H9 (cell line): ENCODE results near the gene ERICH6. TPM values are rescaled to one million over a fixed set of nuclear protein-coding genes. Genes with fewer than 3 reads are reported as not detected.

Source experiments
- DNase-seq: peaks from one replicate; pipeline ENCODE4 v3.0.0-alpha.2; 2017
- H2AFZ ChIP-seq: one replicate; pipeline ENCODE4 v1.6.1; 2013; ENCODE audit warnings: mild to moderate bottlenecking, low read length, control low read depth, moderate library complexity
- H2AK5ac ChIP-seq: 2 replicates; pipeline ENCODE4 v1.6.1; 2013; ENCODE audit warnings: low read length, control low read depth, mixed read lengths; ENCODE audit not compliant: insufficient read length
- H2BK120ac ChIP-seq: one replicate; pipeline ENCODE4 v1.6.1; 2013; ENCODE audit warnings: low read depth, mild to moderate bottlenecking, low read length, control low read depth, inconsistent platforms; ENCODE audit not compliant: poor library complexity, severe bottlenecking
- H2BK12ac ChIP-seq: 2 replicates; pipeline ENCODE4 v1.6.1; 2013; ENCODE audit warnings: low read length, control low read depth, mixed read lengths, low read depth; ENCODE audit not compliant: insufficient read length
- H2BK15ac ChIP-seq: 2 replicates; pipeline ENCODE4 v1.6.1; 2013; ENCODE audit warnings: low read depth, low read length, control low read depth
- H2BK20ac ChIP-seq: one replicate; pipeline ENCODE4 v1.6.1; 2013; ENCODE audit warnings: low read depth, mild to moderate bottlenecking, low read length, control low read depth, inconsistent platforms; ENCODE audit not compliant: poor library complexity, severe bottlenecking
- H2BK5ac ChIP-seq: 2 replicates; pipeline ENCODE4 v1.6.1; 2013; ENCODE audit warnings: low read length, control low read depth, mixed read lengths; ENCODE audit not compliant: insufficient read length
- H3K14ac ChIP-seq: 2 replicates; pipeline ENCODE4 v1.6.1; 2013; ENCODE audit warnings: low read length, control low read depth; ENCODE audit not compliant: insufficient read depth
- H3K18ac ChIP-seq: 2 replicates; pipeline ENCODE4 v1.6.1; 2013; ENCODE audit warnings: low read depth, mild to moderate bottlenecking, mixed read lengths, low read length, control low read depth; ENCODE audit not compliant: insufficient read length
- H3K23ac ChIP-seq: 2 replicates; pipeline ENCODE4 v1.6.1; 2013; ENCODE audit warnings: low read length, control low read depth, mixed read lengths, low read depth; ENCODE audit not compliant: insufficient read length
- H3K23me2 ChIP-seq: 2 replicates; pipeline ENCODE4 v1.6.1; 2013; ENCODE audit warnings: low read depth, mild to moderate bottlenecking, mixed read lengths, low read length, control low read depth; ENCODE audit not compliant: insufficient read length, poor library complexity, severe bottlenecking
- H3K27ac ChIP-seq: 2 replicates; pipeline ENCODE4 v1.5.1; 2013; ENCODE audit warnings: low read length, control low read depth, mixed read lengths, low read depth; ENCODE audit not compliant: insufficient read length
- H3K27me3 ChIP-seq: 2 replicates; pipeline ENCODE4 v1.6.1; 2013; ENCODE audit warnings: low read length, control low read depth, inconsistent platforms; ENCODE audit not compliant: insufficient read depth
- H3K4ac ChIP-seq: 2 replicates; pipeline ENCODE4 v1.6.1; 2013; ENCODE audit warnings: low read depth, mild to moderate bottlenecking, control low read depth, inconsistent platforms, low read length, moderate library complexity
- H3K4me1 ChIP-seq: 2 replicates; pipeline ENCODE4 v1.6.1; 2013; ENCODE audit warnings: low read length, control low read depth, inconsistent platforms; ENCODE audit not compliant: insufficient read depth
- H3K4me2 ChIP-seq: 2 replicates; pipeline ENCODE4 v1.6.1; 2013; ENCODE audit warnings: low read length, control low read depth, mixed read lengths; ENCODE audit not compliant: insufficient read length, insufficient read depth
- H3K56ac ChIP-seq: 2 replicates; pipeline ENCODE4 v1.6.1; 2013; ENCODE audit warnings: low read depth, mild to moderate bottlenecking, mixed read lengths, low read length, control low read depth; ENCODE audit not compliant: insufficient read length
- H3K79me1 ChIP-seq: 2 replicates; pipeline ENCODE4 v1.6.1; 2013; ENCODE audit warnings: low read depth, mild to moderate bottlenecking, moderate library complexity, low read length, control low read depth, inconsistent platforms; ENCODE audit not compliant: insufficient read depth, poor library complexity, severe bottlenecking
- H3K79me2 ChIP-seq: 2 replicates; pipeline ENCODE4 v1.6.1; 2013; ENCODE audit warnings: low read length, control low read depth, inconsistent platforms; ENCODE audit not compliant: insufficient read depth
- H3K9ac ChIP-seq: 2 replicates; pipeline ENCODE4 v1.6.1; 2013; ENCODE audit warnings: low read length, control low read depth, mixed read lengths; ENCODE audit not compliant: insufficient read length; ENCODE audit errors: extremely low read depth
- H3K9me3 ChIP-seq: one replicate; pipeline ENCODE4 v1.6.1; 2013; ENCODE audit warnings: low read depth, low read length, inconsistent platforms; ENCODE audit not compliant: control insufficient read depth
- H3T11ph ChIP-seq: one replicate; pipeline ENCODE4 v1.6.1; 2013; ENCODE audit warnings: mild to moderate bottlenecking, low read length, control low read depth, inconsistent platforms
- H4K20me1 ChIP-seq: one replicate; pipeline ENCODE4 v1.6.1; 2013; ENCODE audit not compliant: control insufficient read depth, insufficient read length, insufficient read depth
- H4K5ac ChIP-seq: 2 replicates; pipeline ENCODE4 v1.6.1; 2013; ENCODE audit warnings: low read depth, mild to moderate bottlenecking, mixed read lengths, low read length, control low read depth; ENCODE audit not compliant: insufficient read length
- H4K8ac ChIP-seq: replicated peaks from 2 replicates; pipeline ENCODE4 v1.6.1; 2013; ENCODE audit warnings: low read length, control low read depth, mixed read lengths, low read depth; ENCODE audit not compliant: insufficient read length
- H4K91ac ChIP-seq: 2 replicates; pipeline ENCODE4 v1.6.1; 2013; ENCODE audit warnings: low read depth, mild to moderate bottlenecking, moderate library complexity, mixed read lengths, low read length, control low read depth; ENCODE audit not compliant: insufficient read length
- H3K27ac Mint-ChIP-seq, 3 experiments: 2 replicates in 2 of 3; 3 replicates in 1 of 3; pipeline ENCODE4 v1.8.0; 2020 to 2021; ENCODE audit warnings: mixed read lengths in 3 of 3, mild to moderate bottlenecking in 1 of 3, moderate library complexity in 1 of 3
- H3K27me3 Mint-ChIP-seq: 2 replicates; pipeline ENCODE4 v1.8.0; 2021; ENCODE audit warnings: low read depth, mild to moderate bottlenecking, moderate library complexity, mixed read lengths
- H3K36me3 Mint-ChIP-seq, 3 experiments: 2 replicates in 2 of 3; 3 replicates in 1 of 3; pipeline ENCODE4 v1.8.0; 2020 to 2021; ENCODE audit warnings: low read depth in 3 of 3, mixed read lengths in 3 of 3; ENCODE audit not compliant: insufficient read depth in 1 of 3
- H3K4me1 Mint-ChIP-seq, 2 experiments: 2 replicates each; pipeline ENCODE4 v1.8.0; 2020; ENCODE audit warnings: mixed read lengths in 2 of 2
- H3K4me3 Mint-ChIP-seq, 2 experiments: 2 replicates in 1 of 2; 3 replicates in 1 of 2; pipeline ENCODE4 v1.8.0; 2020 to 2021; ENCODE audit warnings: mild to moderate bottlenecking in 2 of 2, mixed read lengths in 2 of 2, moderate library complexity in 1 of 2
- H3K9me3 Mint-ChIP-seq, 2 experiments: 2 replicates in 1 of 2; 3 replicates in 1 of 2; pipeline ENCODE4 v1.8.0; 2020; ENCODE audit warnings: mild to moderate bottlenecking in 2 of 2, mixed read lengths in 2 of 2, moderate library complexity in 1 of 2
- CTCF ChIP-seq: fragments of 200-600 bp; sonication (generic); conservative IDR thresholded peaks from 3 replicates; pipeline ENCODE4 v1.8.0; 2021; ENCODE audit warnings: antibody characterized with exemption, mild to moderate bottlenecking
- WGBS: extraction: QIAGEN DNeasy Blood & Tissue Kit; methylation state at CpG from one replicate; pipeline ENCODE4 v1.1.7; 2013; ENCODE audit warnings: missing lambda C conversion rate, low lambda C conversion rate, mixed read lengths; ENCODE audit not compliant: insufficient read length; ENCODE audit errors: extremely low coverage; 5-methylcytosine and 5-hydroxymethylcytosine counted together
- total RNA-seq: library from RNA; stranded (reverse); gene quantifications from 2 replicates; pipeline ENCODE4 v1.2.1, GENCODE V29; 2021

The ERICH6 gene
- total RNA-seq, 1 experiment from 2014 or later: not detected

DNA sequence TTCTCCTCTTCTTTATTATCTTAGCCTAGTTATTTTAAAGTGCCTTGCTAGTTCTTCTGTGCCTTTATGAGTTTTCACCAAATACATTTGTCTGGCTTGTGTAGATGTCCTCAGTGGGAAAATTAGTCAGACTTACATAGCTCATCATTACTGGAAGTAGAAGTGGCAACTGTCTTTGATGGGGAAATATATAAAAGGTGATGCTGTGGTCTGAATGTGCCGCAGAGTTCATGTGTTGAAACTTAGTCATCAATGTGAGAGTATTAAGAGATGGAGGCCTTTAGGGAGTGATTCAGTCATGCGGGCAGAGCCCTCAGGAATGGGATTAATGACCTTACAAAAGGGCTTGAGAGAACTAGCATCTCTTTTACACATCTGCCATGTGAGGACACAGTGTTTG lies 6.4 kb upstream of the ERICH6 start:
- no peaks in the 10 kb centered on the region for H3K23me2 ChIP-seq

More for the DNA sequence above, 6.4 kb upstream of the ERICH6 start:
- no peak overlapping the region for H3K27ac Mint-ChIP-seq
- Histone ChIP-seq H4K20me1 (no peaks in the 10 kb centered on the region), H3T11ph (no peak overlapping the region), H3K4ac (no peak overlapping the region), H3K23ac (no peak overlapping the region), H3K4me2 (no peak overlapping the region), H4K91ac (no peak overlapping the region), H3K4me1 (no peaks in the 10 kb centered on the region), H2AK5ac (no peak overlapping the region), H4K5ac (no peak overlapping the region), H2AFZ (no peak overlapping the region), H2BK15ac (no peak overlapping the region), H2BK20ac (no peak overlapping the region), H3K79me2 (no peaks in the 10 kb centered on the region), H3K9me3 (no peaks in the 10 kb centered on the region), H2BK5ac (no peak overlapping the region), H4K8ac (no peak overlapping the region), H2BK120ac (no peak overlapping the region), H3K9ac (no peak overlapping the region), H3K56ac (no peak overlapping the region), H3K14ac (no peak overlapping the region), H3K18ac (no peak overlapping the region), H3K79me1 (no peaks in the 10 kb centered on the region), H3K27ac (no peak overlapping the region), H2BK12ac (no peak overlapping the region), H3K27me3 (no peaks in the 10 kb centered on the region)
- no peak for TF ChIP-seq CTCF
- no CpG with 5 or more reads among the region's 2 CpGs for WGBS
- H3K4me3 Mint-ChIP-seq: no peak overlapping the region
- peaks cover 11% of the 10 kb centered on the region for H3K27me3 Mint-ChIP-seq
- H3K9me3 Mint-ChIP-seq: peaks cover 33 to 44% of the 10 kb centered on the region in 2 experiments
- H3K36me3 Mint-ChIP-seq: peaks cover 24 to 57% (median 34%) of the 10 kb centered on the region in 3 experiments
- no peaks in the 10 kb centered on the region; a peak in 1 of 4 replicates for H3K4me1 Mint-ChIP-seq
- DNase-seq: no peak
